ENCODE measurements around the gene UPB1. TPM values are rescaled to one million over a fixed set of nuclear protein-coding genes. Genes with fewer than 3 reads are reported as not detected.

The UPB1 gene
- total and polyA plus RNA-seq, 10 of the 15 experiments (the other 5 are each of a cell fraction or from before 2014, with no cell fraction given), result 0.89 to 20.5 (median 3.1) TPM

DNA sequence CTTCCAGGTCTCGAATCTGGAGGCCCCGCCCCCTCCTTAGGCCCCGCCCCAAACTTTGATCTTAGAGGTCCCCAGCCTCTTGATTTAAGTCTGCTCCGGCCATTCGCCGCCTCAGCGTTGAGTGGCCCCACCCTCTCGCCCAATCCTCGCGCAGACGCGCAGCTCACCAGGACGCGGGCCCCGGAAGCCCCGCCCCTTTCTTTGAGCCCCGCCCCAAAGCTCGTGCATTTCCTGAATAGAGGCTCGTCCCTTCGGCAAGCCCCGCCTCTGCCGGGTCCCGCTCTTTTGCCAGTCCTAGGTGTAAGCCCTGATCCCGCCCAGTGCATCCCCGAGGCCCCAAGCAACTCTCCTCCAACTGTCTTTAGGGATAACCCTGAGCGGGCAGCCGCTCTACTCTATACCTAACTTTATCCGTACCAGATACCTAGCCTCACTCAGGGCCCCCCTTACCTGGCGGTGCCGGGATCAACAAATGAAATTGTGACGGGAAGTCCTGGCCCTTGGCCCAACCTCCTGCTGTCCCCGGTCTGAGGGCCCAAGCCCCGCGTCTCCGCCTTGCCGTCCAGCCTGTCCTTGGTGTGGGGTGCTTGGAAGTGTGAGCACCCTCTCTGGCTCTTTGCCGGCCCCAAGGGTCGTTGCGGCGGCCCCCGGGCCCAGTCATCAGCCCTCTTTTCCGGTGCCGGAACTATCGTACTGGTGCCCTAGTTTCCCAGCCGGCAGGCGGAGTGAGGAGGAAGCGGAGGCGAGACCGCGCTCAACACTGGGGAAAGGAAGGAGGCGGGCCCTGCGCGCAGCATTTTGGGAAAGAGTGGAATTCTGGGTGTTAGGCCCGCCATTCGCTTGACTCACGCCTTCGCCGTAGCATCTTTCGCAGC lies 60.3 kb downstream of the UPB1 start, which contains the start of gene SNRPD3:
TSS of gene SNRPD3 (plus strand) at position 835 of the 875 bp plus-strand sequence. CDS start 1,676 bp downstream, outside the sequence.
- peak within 1 kb of the TSS; percentile 94 for H3K4me2 ChIP-seq (ENCODE audit: control insufficient read depth, insufficient read depth)
- peak; percentile 83 for FAIRE-seq
- ATAC-seq, result peak; percentile 85
- no peaks in the 10 kb centered on the region; the same call in 1 of the 2 replicates for H4K20me1 ChIP-seq (ENCODE audit: control insufficient read depth, insufficient read depth)
- ChIA-PET CTCF (interaction anchor here (0.5 to 0.7 kb wide), 3 partner anchors 13 to 143 kb away, joined by 3 to 4 read pairs (median 3); no protein-coding TSS in a partner anchor), POLR2A (interaction anchor here (0.5 to 2.5 kb wide), 10 partner anchors 11 to 1972 kb away, joined by 3 to 42 read pairs (median 4); partner anchors contain the start of gene ADORA2A), RAD21 (ENCODE audit: unreplicated experiment) (interaction anchor here (0.6 to 2.1 kb wide), 8 partner anchors 12 to 1411 kb away, joined by 3 to 7 read pairs (median 3); partner anchors contain the start of gene ADORA2A), SMC1A (ENCODE audit: uncharacterized antibody, unreplicated experiment) (interaction anchor here (1.1 to 1.9 kb wide), 2 partner anchors 9 to 46 kb away, joined by 4 to 7 read pairs; no protein-coding TSS in a partner anchor)
- intact Hi-C loops (cut with micrococcal nuclease; ENCODE audit: unreplicated experiment), result loop anchor here (1.0 kb wide), 1 partner anchor 121 kb away; no protein-coding TSS in a partner anchor
- peak within 1 kb of the TSS; percentile 99 for H3K4me3 ChIP-seq
- H3K27ac ChIP-seq (ENCODE audit: control insufficient read depth, insufficient read depth), result peak within 1 kb of the TSS; percentile 99
- no peaks in the 10 kb centered on the region for H3K9me3 ChIP-seq (replicated peaks; ENCODE audit: control insufficient read depth, insufficient read depth, low read length)
- H2AFZ ChIP-seq (ENCODE audit: control insufficient read depth, low read depth, low read length), result peak within 1 kb of the TSS; percentile 93
- H3K4me1 ChIP-seq (ENCODE audit: control insufficient read depth, insufficient read depth, low read length), result peaks cover 14% of the 10 kb centered on the region
- in situ Hi-C loops (cut with MboI), result no loop called here
- 1% methylated on average over 47 of the region's 59 CpGs for WGBS (ENCODE audit: insufficient coverage, insufficient replicate concordance, low lambda C conversion rate, missing lambda C conversion rate)
- no peaks in the 10 kb centered on the region for H3K27me3 ChIP-seq (replicated peaks in 1 of 2; ENCODE audit: control insufficient read depth in 2 of 2, insufficient read depth in 2 of 2, low read length in 1 of 2)
- peaks cover 6 to 8% of the 10 kb centered on the region in 2 experiments for H3K36me3 ChIP-seq (ENCODE audit: control insufficient read depth in 2 of 2, insufficient read depth in 2 of 2, low read length in 1 of 2)
- peaks cover 81% of the 10 kb centered on the region for H3K79me2 ChIP-seq (ENCODE audit: control insufficient read depth, insufficient read depth, low read length)
- peak within 1 kb of the TSS; percentile 99 for H3K9ac ChIP-seq (ENCODE audit: control insufficient read depth, insufficient read depth, low read length)
- BruUV-seq (replicated peaks), result no TSS peak
- peak; percentile 92 for DNase-seq (ENCODE audit: low read depth, low spot score)
- TF ChIP-seq, protein P1, sequence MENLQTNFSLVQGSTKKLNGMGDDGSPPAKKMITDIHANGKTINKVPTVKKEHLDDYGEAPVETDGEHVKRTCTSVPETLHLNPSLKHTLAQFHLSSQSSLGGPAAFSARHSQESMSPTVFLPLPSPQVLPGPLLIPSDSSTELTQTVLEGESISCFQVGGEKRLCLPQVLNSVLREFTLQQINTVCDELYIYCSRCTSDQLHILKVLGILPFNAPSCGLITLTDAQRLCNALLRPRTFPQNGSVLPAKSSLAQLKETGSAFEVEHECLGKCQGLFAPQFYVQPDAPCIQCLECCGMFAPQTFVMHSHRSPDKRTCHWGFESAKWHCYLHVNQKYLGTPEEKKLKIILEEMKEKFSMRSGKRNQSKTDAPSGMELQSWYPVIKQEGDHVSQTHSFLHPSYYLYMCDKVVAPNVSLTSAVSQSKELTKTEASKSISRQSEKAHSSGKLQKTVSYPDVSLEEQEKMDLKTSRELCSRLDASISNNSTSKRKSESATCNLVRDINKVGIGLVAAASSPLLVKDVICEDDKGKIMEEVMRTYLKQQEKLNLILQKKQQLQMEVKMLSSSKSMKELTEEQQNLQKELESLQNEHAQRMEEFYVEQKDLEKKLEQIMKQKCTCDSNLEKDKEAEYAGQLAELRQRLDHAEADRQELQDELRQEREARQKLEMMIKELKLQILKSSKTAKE (IDR thresholded peaks at IDR 0.05; ENCODE audit: low read depth, poor library complexity, severe bottlenecking), result peak; percentile 76
- TF ChIP-seq IRF4 (IDR thresholded peaks at IDR 0.05; ENCODE audit: low read depth, low read length) (no peak), BCL11A (IDR thresholded peaks at IDR 0.05; ENCODE audit: low read depth, low read length) (no peak), POLR2A (IDR thresholded peaks at IDR 0.05; ENCODE audit: low read depth, low read length) (peak; percentile 90), GATAD2B (conservative IDR thresholded peaks at IDR 0.05; ENCODE audit: low read depth) (peak; percentile 93), MYC (IDR thresholded peaks at IDR 0.05; ENCODE audit: insufficient read depth, insufficient read length, insufficient replicate concordance, low read length, severe bottlenecking) (peak; percentile 59), JUND (IDR thresholded peaks at IDR 0.05; ENCODE audit: low read depth, low read length) (peak; percentile 55; the same call in 1 of the 2 replicates), NFYA (IDR thresholded peaks at IDR 0.05; ENCODE audit: borderline replicate concordance, low read depth, low read length) (no peak), BRCA1 (IDR thresholded peaks at IDR 0.05; ENCODE audit: low read depth, low read length) (no peak), FOXM1 (IDR thresholded peaks at IDR 0.05; ENCODE audit: low read depth, low read length) (no peak), SUZ12 (IDR thresholded peaks at IDR 0.05; ENCODE audit: unreplicated experiment) (no peak), EED (IDR thresholded peaks at IDR 0.05; ENCODE audit: low read depth) (peak; percentile 76), KAT2A (conservative IDR thresholded peaks at IDR 0.05; ENCODE audit: control insufficient read depth, low read depth, low read length) (no peak), PAX8 (IDR thresholded peaks at IDR 0.05) (no peak), ZNF24 (IDR thresholded peaks at IDR 0.05) (no peak), NR2C1 (IDR thresholded peaks at IDR 0.05) (peak; percentile 59), CBX3 (IDR thresholded peaks at IDR 0.05; ENCODE audit: borderline replicate concordance, low read depth) (no peak), SIX5 (IDR thresholded peaks at IDR 0.05; ENCODE audit: low read depth, low read length, severe bottlenecking) (peak; percentile 68), CREM (IDR thresholded peaks at IDR 0.05; ENCODE audit: low read depth) (peak; percentile 80)
- TF ChIP-seq, protein P2, sequence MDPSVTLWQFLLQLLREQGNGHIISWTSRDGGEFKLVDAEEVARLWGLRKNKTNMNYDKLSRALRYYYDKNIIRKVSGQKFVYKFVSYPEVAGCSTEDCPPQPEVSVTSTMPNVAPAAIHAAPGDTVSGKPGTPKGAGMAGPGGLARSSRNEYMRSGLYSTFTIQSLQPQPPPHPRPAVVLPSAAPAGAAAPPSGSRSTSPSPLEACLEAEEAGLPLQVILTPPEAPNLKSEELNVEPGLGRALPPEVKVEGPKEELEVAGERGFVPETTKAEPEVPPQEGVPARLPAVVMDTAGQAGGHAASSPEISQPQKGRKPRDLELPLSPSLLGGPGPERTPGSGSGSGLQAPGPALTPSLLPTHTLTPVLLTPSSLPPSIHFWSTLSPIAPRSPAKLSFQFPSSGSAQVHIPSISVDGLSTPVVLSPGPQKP (IDR thresholded peaks at IDR 0.05; ENCODE audit: low read depth, low read length), result peak; percentile 82

Measured in GM12878 (cell line).